Measurements from ENCODE around the gene HIGD2A.

The HIGD2A gene

DNA sequence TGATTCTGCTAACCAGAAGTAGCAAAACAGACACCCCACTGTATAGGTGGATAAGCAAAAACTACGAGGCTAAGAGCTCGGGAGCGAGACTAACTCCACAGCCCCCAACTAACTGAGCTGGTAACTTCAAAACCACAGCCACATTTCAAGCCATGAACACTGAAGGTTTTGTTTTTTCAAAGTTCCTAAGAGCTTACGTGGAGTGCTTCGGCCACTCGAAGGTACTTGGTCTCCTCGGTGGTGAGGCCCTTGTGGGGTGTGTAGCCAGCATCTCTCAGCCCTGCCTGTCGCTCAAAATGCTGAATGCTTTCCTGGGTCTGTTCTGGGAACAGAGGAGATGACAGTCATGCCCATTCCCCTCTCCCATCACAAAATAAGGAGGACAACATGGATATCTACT is 38.1 kb upstream of the HIGD2A start:
- TF ChIP-seq, protein P1, sequence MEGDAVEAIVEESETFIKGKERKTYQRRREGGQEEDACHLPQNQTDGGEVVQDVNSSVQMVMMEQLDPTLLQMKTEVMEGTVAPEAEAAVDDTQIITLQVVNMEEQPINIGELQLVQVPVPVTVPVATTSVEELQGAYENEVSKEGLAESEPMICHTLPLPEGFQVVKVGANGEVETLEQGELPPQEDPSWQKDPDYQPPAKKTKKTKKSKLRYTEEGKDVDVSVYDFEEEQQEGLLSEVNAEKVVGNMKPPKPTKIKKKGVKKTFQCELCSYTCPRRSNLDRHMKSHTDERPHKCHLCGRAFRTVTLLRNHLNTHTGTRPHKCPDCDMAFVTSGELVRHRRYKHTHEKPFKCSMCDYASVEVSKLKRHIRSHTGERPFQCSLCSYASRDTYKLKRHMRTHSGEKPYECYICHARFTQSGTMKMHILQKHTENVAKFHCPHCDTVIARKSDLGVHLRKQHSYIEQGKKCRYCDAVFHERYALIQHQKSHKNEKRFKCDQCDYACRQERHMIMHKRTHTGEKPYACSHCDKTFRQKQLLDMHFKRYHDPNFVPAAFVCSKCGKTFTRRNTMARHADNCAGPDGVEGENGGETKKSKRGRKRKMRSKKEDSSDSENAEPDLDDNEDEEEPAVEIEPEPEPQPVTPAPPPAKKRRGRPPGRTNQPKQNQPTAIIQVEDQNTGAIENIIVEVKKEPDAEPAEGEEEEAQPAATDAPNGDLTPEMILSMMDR (IDR thresholded peaks at IDR 0.05; ENCODE audit: low read depth, low read length): no peak
- no peaks in the 10 kb centered on the region for H3K27me3 ChIP-seq
- no peaks in the 10 kb centered on the region for H3K4me1 ChIP-seq
- no peaks in the 10 kb centered on the region for H3K9me3 ChIP-seq
- H3K36me3 ChIP-seq: peaks cover 72% of the 10 kb centered on the region
- DNase-seq: no peak
- no peak overlapping the region for H3K4me3 ChIP-seq (ENCODE audit: low read depth, low read length)

DNA sequence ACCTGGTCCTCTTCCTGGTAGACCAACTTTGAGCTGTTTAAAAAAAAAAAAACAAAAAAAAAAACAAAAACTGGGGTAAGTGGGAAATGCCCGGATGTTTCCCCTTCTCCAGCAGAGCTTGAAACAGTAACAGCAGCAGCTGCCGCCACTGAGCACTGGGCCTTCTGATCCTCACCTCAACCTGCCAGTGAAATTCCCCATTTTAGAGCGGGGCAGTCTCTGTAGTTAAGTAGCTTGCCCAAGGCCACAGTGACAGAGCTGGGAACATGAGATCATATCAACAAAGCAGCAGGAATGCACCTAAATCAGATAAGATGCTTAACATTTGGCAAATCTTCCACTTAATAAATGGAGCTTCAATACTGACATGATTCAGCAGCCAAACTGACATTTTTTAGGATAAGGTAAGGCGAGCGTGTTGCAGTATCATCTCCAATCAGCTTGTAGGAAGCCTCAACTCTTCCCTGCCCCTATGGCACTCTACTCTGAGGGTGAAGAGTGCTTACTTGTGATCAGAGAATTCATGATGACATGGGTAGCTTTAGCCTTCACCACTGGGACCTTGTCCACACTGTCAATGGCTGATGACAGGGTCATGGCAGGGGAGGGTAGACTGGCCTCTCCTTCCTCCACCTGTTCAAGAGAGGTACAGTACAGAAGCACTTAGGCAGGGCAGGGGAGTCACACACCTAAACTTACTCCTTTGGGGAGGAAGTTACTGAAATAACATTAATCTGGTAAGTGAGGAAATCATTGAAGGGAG is 36.3 kb upstream of the HIGD2A start:
- DNase-seq: no peak
- no peaks in the 10 kb centered on the region for H3K4me1 ChIP-seq
- no peaks in the 10 kb centered on the region for H3K9me3 ChIP-seq
- H3K27me3 ChIP-seq: no peaks in the 10 kb centered on the region
- no peak overlapping the region for H3K4me3 ChIP-seq (ENCODE audit: low read depth, low read length)
- TF ChIP-seq, protein P1 (IDR thresholded peaks at IDR 0.05; ENCODE audit: low read depth, low read length): no peak
- peaks cover 61% of the 10 kb centered on the region for H3K36me3 ChIP-seq

DNA sequence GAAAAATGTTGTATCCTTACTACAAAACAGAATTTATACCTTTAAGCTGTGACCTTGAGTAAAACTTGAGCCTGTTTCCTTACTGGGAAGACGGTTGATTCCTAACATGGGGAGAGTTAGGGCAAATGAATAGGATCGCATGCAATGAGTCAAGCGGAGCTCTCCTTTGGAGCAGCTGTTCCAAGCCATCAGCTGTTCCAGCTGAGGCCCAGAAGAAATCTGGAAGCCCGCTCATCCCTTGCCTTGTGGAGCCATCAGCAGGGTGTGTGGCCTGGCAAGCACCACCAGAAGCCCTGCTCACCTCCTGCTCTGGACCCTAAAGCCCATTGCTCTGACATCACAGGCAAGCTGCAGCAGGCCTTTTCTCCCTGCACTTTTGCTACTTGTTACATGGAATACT is 35.0 kb upstream of the HIGD2A start:
- no peak for DNase-seq
- no peaks in the 10 kb centered on the region for H3K9me3 ChIP-seq
- H3K4me1 ChIP-seq: no peaks in the 10 kb centered on the region
- TF ChIP-seq, protein P1 (IDR thresholded peaks at IDR 0.05; ENCODE audit: low read depth, low read length): no peak
- H3K27me3 ChIP-seq: no peaks in the 10 kb centered on the region
- H3K36me3 ChIP-seq: peaks cover 59% of the 10 kb centered on the region
- no peak overlapping the region for H3K4me3 ChIP-seq (ENCODE audit: low read depth, low read length)

DNA sequence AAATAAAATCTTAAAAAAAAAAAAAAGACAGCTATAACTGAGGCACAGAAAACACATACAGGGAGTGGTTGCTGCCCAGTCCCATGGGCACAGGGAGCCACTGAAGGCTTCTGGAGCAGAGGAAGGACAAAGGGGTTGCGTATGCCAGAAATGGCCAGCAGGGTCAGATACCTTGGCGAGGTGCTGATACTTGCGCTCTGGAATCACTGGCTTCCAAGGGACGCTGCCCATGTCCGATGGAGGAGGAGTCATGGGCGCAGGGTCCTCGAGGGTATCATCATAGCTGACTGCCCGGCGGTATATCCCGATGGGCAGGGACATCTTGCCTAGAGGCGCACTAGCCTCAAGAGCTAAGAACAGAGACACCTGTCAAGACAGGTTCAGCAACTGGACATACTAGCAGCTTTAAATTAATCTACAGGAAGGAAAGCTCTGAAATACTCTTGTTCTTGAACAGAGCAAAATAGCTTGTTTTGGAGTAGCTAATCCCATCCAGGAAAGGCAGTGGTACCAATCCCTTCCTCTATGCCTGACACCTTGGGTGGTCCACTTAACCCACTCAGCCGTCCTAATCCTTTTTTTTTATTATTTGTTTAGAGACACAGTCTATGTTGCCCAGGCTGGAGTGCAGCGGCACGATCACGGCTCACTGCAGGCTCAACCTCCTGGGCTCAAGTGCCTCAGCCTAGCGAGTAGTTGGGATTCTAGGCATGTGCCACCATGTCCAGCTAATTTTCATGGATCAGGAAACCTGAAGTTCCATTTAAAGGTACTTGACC is 33.0 kb upstream of the HIGD2A start:
- no peak for DNase-seq
- H3K9me3 ChIP-seq: no peaks in the 10 kb centered on the region
- TF ChIP-seq, protein P1 (IDR thresholded peaks at IDR 0.05; ENCODE audit: low read depth, low read length): peak; percentile 22; the same call in 1 of the 2 replicates
- H3K27me3 ChIP-seq: no peaks in the 10 kb centered on the region
- no peak overlapping the region for H3K4me3 ChIP-seq (ENCODE audit: low read depth, low read length)
- H3K36me3 ChIP-seq: peaks cover 42% of the 10 kb centered on the region
- H3K4me1 ChIP-seq: no peaks in the 10 kb centered on the region

DNA sequence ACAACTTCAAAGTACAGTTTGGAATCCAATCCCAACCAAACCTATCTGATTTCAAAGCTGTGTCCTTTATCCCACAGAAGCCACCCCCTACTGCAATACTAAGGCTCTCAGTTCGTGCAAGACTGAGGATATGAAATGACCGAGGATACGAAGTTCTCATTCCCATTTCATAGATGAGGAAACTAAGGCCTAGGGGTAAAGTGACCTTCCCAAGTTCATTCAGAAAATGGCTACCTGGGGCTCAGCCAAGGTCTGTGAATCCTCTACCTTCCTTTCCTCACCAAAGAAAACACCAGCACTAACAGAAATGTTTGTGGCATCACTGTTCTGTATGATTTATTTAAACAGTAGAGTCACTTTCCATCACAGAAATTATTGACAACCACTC is 32.4 kb upstream of the HIGD2A start:
- Histone ChIP-seq H3K4me1 (no peaks in the 10 kb centered on the region), H3K4me3 (ENCODE audit: low read depth, low read length) (no peak overlapping the region), H3K36me3 (peaks cover 39% of the 10 kb centered on the region), H3K27me3 (no peaks in the 10 kb centered on the region), H3K9me3 (no peaks in the 10 kb centered on the region)
- no peak for DNase-seq
- TF ChIP-seq, protein P1 (IDR thresholded peaks at IDR 0.05; ENCODE audit: low read depth, low read length): no peak

DNA sequence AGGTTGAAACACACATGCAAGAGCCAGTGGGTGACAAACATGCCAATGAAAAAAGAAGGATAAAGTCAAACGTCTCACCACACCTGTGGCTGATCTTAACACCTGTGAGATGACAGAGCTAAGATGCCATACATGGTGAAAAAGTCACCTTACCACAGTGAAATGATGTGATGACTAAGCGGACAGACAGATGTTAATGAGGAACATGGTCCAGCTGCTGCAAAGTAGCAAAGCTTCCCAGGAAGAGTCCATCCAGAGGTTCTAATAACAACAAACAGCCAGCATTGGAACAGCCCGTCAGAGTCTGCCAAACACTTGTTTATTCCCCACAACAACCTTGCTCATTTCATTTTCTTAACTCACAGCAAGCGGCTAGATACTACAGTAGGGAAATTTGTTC is 28.9 kb upstream of the HIGD2A start:
- Histone ChIP-seq H3K9me3 (no peaks in the 10 kb centered on the region), H3K27me3 (no peaks in the 10 kb centered on the region), H3K4me3 (ENCODE audit: low read depth, low read length) (no peak overlapping the region), H3K4me1 (no peaks in the 10 kb centered on the region), H3K36me3 (peaks cover 19% of the 10 kb centered on the region)
- no peak for DNase-seq
- TF ChIP-seq, protein P1 (IDR thresholded peaks at IDR 0.05; ENCODE audit: low read depth, low read length): no peak
